Lower lobe of right lung (tissue), 2 donors: ENCODE data around the gene ACOT12. TPM values are rescaled to one million over a fixed set of nuclear protein-coding genes. Genes with fewer than 3 reads are reported as not detected.
"Not testable (repeated sequence)": the region's sequence is repeated elsewhere in the genome, so short reads cannot be mapped to it uniquely, and the experiment has no call there.

ENCODE experiments used
- ATAC-seq, 2 donors: fragments of 200-7000 bp; cut with Tn5 transposase; one replicate each; pipeline ENCODE4 v1.9.1; 2020 to 2022; ENCODE audit warnings: mild to moderate bottlenecking in 2 of 2, moderate library complexity in 2 of 2
- DNase-seq: peaks from one replicate; pipeline ENCODE4 v3.0.0-alpha.2; 2020
- H3K27ac ChIP-seq: fragments of 200-600 bp; one replicate; pipeline ENCODE4 v1.8.0; 2022
- H3K27me3 ChIP-seq: fragments of 200-600 bp; one replicate; pipeline ENCODE4 v1.8.0; 2022; ENCODE audit warnings: low read depth
- H3K36me3 ChIP-seq: fragments of 200-600 bp; one replicate; pipeline ENCODE4 v1.8.0; 2022; ENCODE audit warnings: mild to moderate bottlenecking
- H3K4me1 ChIP-seq: fragments of 200-600 bp; one replicate; pipeline ENCODE4 v1.8.0; 2022
- H3K4me3 ChIP-seq: fragments of 200-600 bp; one replicate; pipeline ENCODE4 v1.8.0; 2022; ENCODE audit warnings: mild to moderate bottlenecking
- H3K9me3 ChIP-seq: fragments of 200-600 bp; one replicate; pipeline ENCODE4 v1.8.0; 2022
- CTCF ChIP-seq: fragments of 200-600 bp; IDR thresholded peaks from one replicate; pipeline ENCODE4 v1.8.0; 2022; ENCODE audit warnings: antibody characterized with exemption, mild to moderate bottlenecking
- intact Hi-C: fragments of 100-400 bp; cut with DNase I; formaldehyde crosslinking; loops from one replicate; pipeline ENCODE4 v1.11.0; 2022
- total RNA-seq: library from RNA; stranded (reverse); fragmentation: NEBNext Ultra II Directional; extraction: Animal tissue kit (Norgen Biotek cat#: 25700); gene quantifications from one replicate; pipeline ENCODE4 v1.2.1, GENCODE V29; 2021
- donor health status: DM: no; HTN: yes; CAD: no; lungs with severe emphysema.

The ACOT12 gene
- total RNA-seq, 1 donor from 2014 or later, result not detected

- H3K27ac ChIP-seq, result peak overlapping the region; percentile 94
- no peak for ATAC-seq
- H3K4me3 ChIP-seq, result peak overlapping the region; percentile 89
- H3K9me3 ChIP-seq, result no peaks in the 10 kb centered on the region
- no peak for DNase-seq
- no peak for TF ChIP-seq CTCF
- intact Hi-C loops, result no loop called here
- peaks cover 9% of the 10 kb centered on the region for H3K36me3 ChIP-seq
- H3K4me1 ChIP-seq, result peaks cover 41% of the 10 kb centered on the region
- H3K27me3 ChIP-seq, result no peaks in the 10 kb centered on the region
Observed at GRCh38 chr5:81300921-81301270, 93.0 kb downstream of the ACOT12 start.

GRCh38 chr5:81297531-81297930, 96.4 kb downstream of the ACOT12 start:
- Histone ChIP-seq H3K27ac (no peak overlapping the region), H3K4me3 (no peak overlapping the region), H3K36me3 (no peaks in the 10 kb centered on the region), H3K4me1 (peaks cover 31% of the 10 kb centered on the region), H3K9me3 (peaks cover 11% of the 10 kb centered on the region), H3K27me3 (no peaks in the 10 kb centered on the region)
- ATAC-seq (no peak), DNase-seq (no peak)
- TF ChIP-seq CTCF, result no peak
- intact Hi-C loops, result no loop called here

- H3K9me3 ChIP-seq, result peaks cover 20% of the 10 kb centered on the region
- not testable (repeated sequence) for ATAC-seq, H3K4me1 ChIP-seq, H3K4me3 ChIP-seq, H3K27me3 ChIP-seq, DNase-seq, H3K27ac ChIP-seq, H3K36me3 ChIP-seq
- intact Hi-C loops, result loop anchor here (5.0 kb wide), 1 partner anchor 62 kb away; the partner anchor contains the start of gene CKMT2
Observed at GRCh38 chr5:81294021-81294420, 99.9 kb downstream of the ACOT12 start.

- intact Hi-C loops, result loop anchor here (5.0 kb wide), 1 partner anchor 60 kb away; the partner anchor contains the start of gene CKMT2
- no peak overlapping the region for H3K4me3 ChIP-seq
- peaks cover 20% of the 10 kb centered on the region for H3K9me3 ChIP-seq
- H3K27ac ChIP-seq, result no peak overlapping the region
- H3K27me3 ChIP-seq, result no peaks in the 10 kb centered on the region
- TF ChIP-seq CTCF, result no peak
- H3K4me1 ChIP-seq, result no peaks in the 10 kb centered on the region
- DNase-seq (no peak), ATAC-seq (no peak)
- H3K36me3 ChIP-seq, result no peaks in the 10 kb centered on the region
Observed at GRCh38 chr5:81292130-81292529, 101.8 kb downstream of the ACOT12 start.

GRCh38 chr5:81290146-81290545, 103.8 kb downstream of the ACOT12 start:
- Histone ChIP-seq H3K4me3 (no peak overlapping the region), H3K27ac (no peak overlapping the region), H3K4me1 (no peaks in the 10 kb centered on the region), H3K36me3 (no peaks in the 10 kb centered on the region), H3K9me3 (peaks cover 20% of the 10 kb centered on the region), H3K27me3 (no peaks in the 10 kb centered on the region)
- ATAC-seq (no peak), DNase-seq (no peak)
- intact Hi-C loops, result loop anchor here (5.0 kb wide), 1 partner anchor 58 kb away; the partner anchor contains the start of gene CKMT2
- no peak for TF ChIP-seq CTCF

GRCh38 chr5:81288021-81288433, 105.9 kb downstream of the ACOT12 start:
- Histone ChIP-seq H3K9me3 (peaks cover 13% of the 10 kb centered on the region), H3K36me3 (no peaks in the 10 kb centered on the region), H3K27me3 (no peaks in the 10 kb centered on the region), H3K27ac (no peak overlapping the region), H3K4me3 (no peak overlapping the region), H3K4me1 (no peaks in the 10 kb centered on the region)
- DNase-seq, result no peak
- ATAC-seq, result no peak
- no peak for TF ChIP-seq CTCF
- intact Hi-C loops, result no loop called here
